Hepatocyte (in vitro differentiated cells): ENCODE measurements around the gene MB21D2.

Experiments used
- EZH2 ChIP-seq: fragments of 200-600 bp; sonication (generic); IDR thresholded peaks from 2 replicates; pipeline ENCODE4 v1.6.1; 2016; ENCODE audit warnings: antibody characterized with exemption, mild to moderate bottlenecking, borderline replicate concordance
- TF ChIP-seq, protein P1 (sequence below): fragments of 200-600 bp; sonication (generic); IDR thresholded peaks from 2 replicates; pipeline ENCODE4 v1.5.1; 2016; ENCODE audit warnings: antibody characterized with exemption, mild to moderate bottlenecking; ENCODE audit not compliant: poor library complexity

DNA sequence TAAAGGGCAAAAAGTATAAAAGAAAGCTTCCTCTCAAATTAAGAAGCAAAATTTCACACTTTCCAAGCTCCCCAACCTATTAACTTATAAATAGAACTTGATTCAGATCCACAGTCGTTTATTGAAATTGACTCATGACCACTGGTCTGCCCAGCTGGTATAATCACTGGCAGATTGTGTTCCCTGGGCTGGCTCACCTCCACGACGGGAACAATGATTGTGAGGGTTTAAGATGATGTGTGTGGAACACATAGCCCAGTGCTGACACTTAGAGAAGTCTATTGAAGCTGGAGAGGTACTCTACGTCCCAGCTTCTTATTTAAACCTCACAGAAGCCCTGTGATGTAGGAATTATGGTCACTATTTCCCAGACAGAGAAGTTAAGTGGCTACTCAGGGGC is 90.4 kb downstream of the MB21D2 start:
- no peak for TF ChIP-seq EZH2
- TF ChIP-seq, protein P1, sequence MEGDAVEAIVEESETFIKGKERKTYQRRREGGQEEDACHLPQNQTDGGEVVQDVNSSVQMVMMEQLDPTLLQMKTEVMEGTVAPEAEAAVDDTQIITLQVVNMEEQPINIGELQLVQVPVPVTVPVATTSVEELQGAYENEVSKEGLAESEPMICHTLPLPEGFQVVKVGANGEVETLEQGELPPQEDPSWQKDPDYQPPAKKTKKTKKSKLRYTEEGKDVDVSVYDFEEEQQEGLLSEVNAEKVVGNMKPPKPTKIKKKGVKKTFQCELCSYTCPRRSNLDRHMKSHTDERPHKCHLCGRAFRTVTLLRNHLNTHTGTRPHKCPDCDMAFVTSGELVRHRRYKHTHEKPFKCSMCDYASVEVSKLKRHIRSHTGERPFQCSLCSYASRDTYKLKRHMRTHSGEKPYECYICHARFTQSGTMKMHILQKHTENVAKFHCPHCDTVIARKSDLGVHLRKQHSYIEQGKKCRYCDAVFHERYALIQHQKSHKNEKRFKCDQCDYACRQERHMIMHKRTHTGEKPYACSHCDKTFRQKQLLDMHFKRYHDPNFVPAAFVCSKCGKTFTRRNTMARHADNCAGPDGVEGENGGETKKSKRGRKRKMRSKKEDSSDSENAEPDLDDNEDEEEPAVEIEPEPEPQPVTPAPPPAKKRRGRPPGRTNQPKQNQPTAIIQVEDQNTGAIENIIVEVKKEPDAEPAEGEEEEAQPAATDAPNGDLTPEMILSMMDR = no peak
